GM19468 (cell line): ENCODE measurements around the gene DNAJC12.
A peak's percentile ranks its signal among the peaks of the same experiment; 100 is the strongest.
"Not testable (repeated sequence)": the region's sequence is repeated elsewhere in the genome, so short reads cannot be mapped to it uniquely, and the experiment has no call there.

Experiments
- ATAC-seq: cut with Tn5 transposase; IDR thresholded peaks from one replicate; pipeline ENCODE4 v1.9.1; 2021; ENCODE audit warnings: mild to moderate bottlenecking, moderate library complexity, moderate number of reproducible peaks; ENCODE audit not compliant: unreplicated experiment; ENCODE audit errors: extremely low read depth

The DNAJC12 gene

DNA sequence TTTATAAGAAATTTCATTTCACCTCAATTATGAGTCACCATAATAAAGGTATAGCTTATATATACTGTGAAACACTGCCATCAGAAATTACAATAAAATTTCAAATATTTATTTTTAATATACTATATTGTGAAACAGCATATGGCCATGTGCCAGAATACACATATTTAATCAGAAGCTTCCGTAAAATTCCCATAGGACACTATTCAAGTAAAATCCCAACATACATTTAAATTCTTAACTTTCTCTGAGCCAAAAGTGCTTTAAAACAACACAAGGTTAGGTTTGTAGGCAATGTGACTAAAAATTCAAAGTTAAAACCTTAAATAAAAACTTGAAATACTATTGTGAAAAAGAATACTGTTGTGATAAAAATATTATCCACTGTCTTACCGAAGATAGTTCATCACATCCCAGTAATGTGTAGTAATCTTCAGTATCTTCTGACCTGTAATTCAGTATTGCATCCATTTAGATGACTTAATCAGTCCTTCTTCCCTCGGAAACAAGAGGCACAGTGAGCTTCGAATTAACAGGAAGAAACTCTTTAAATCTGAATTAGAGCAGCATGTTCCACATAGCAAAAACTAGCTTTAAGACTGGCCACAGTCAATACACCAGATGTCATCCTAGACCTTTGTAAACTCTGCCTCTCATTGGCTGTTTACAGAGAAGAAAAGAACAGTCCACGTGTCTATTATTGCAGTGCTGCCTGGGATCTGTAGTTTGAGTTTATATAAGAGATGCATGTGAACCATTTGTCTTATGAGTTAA lies at the start of gene DNAJC12:
DNAJC12 (minus strand) TSS at position 648 of the 774 bp plus-strand sequence; CDS start at position 471, 177 bp downstream.
- ATAC-seq, result no peak

DNA sequence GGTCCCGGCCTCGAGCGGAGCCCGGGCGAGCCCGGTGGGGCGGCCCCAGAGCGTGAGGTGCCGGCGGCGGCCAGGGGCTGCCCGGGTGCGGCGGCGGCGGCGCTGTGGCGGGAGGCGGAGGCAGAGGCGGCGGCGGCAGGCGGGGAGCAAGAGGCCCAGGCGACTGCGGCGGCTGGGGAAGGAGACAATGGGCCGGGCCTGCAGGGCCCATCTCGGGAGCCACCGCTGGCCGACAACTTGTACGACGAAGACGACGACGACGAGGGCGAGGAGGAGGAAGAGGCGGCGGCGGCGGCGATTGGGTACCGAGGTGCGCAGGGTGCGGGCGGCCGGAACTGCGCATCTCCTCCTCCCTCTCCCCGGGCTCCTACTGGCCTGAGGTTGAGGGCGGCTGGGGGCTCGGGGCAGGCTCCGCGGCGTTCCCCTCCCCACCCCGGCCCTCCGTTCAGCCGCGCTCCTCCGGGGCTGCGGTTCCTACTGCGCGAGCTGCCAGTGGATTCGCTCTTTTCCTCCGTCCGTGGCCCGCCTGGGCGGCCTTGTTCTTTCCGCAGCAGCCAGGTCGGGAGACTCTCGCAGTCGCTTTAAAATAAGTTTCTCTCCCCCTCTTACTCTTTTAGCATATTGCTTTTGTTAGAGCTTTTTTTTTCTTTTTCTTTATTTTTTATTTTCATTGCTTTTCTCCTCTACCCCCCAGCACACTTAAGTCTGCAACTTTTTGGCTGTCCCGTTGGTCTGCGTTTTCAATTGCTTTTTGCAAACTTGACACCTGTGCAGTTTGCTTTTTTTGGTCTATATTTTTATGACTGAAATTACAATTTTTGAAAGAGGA lies 47.1 kb upstream of the DNAJC12 start:
- ATAC-seq, result peak; percentile 31

DNA sequence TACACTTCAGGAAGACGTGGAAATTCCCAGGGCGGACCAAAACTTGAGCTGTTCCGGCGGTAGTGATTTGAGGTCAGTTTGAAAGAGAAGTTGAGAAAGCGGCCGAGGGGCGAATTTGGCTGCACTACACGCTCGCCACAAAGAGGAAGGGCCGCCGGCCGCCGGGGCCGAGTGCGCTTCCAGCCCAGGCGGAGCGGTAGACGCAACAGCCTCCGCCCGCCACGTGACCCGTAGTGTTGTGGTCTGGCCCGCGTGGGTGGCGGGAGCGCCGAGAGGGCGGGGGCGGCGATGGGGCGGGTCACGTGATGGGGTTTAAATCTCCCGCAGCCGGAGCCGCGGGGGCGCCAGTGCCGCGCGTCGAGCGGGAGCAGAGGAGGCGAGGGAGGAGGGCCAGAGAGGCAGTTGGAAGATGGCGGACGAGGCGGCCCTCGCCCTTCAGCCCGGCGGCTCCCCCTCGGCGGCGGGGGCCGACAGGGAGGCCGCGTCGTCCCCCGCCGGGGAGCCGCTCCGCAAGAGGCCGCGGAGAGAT lies 46.4 kb upstream of the DNAJC12 start, which contains the start of gene SIRT1:
SIRT1 (plus strand) TSS at position 344 of the 529 bp plus-strand sequence; CDS start at position 410, 66 bp downstream.
- ATAC-seq, result peak; percentile 87

DNA sequence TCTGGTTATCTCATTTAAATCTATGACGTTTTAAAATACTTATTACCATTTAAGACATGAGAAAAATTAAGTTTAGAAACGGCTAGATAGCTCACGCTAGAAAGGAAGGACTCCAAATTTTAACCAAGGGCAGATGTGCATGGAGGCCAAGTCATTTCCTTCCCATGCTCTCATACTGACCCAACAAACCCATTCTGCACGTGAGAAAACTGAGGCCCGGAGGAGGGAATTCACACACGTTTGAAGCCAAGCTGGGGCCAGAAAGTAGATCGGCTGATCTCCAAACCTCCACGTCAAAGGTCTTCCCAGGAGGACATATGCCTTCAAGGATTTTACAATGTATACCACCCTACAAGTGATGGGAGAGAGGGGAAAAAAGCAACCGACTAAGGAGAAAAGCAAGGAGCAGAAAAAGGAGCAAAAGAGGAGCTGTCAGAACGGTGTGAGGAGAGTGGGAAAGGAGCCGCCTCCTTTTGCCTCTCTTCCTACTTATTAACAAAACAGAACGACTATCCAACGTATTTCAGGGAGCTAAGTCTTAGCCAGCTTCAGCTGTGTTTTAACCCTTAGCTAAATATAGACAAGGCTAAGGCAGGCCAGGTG lies 45.8 kb upstream of the DNAJC12 start:
- no peak for ATAC-seq

DNA sequence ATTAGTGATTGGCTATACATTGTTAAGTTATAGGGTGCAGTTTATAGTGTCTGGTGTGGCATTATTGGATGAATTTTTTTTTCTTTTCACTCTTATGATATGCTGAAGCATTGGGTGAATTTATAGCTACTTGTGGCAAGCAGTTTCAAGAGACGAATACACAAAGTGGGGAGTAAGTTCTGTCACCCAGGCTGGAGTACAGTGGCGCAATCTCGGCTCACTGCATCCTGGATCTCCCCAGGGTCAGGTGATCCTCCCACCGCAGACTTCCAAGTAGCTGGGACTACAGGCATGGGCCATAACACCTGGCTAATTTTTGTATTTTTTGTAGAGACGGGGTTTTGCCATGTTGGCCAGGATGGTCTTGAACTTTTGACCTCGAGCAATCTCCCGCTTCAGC lies 40.1 kb upstream of the DNAJC12 start:
- ATAC-seq, result no peak

DNA sequence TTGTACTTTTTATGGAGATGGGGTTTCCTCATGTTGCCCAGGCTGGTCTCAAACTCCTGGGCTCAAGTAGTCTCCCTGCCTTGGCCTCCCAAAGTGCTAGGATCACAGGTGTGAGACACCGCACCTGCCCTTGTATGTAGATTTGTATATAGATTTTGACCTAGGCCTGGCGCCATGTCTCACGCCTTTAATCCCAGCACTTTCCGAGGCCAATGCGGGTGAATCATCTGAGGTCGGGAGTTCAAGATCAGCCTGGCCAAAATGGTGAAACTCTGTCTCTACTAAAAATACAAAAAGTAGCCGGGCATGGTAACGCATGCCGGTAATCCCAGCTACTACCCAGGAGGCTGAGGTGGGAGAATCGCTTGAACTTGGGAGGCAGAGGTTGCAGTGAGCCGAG lies 39.4 kb upstream of the DNAJC12 start:
- ATAC-seq, result not testable (repeated sequence)

DNA sequence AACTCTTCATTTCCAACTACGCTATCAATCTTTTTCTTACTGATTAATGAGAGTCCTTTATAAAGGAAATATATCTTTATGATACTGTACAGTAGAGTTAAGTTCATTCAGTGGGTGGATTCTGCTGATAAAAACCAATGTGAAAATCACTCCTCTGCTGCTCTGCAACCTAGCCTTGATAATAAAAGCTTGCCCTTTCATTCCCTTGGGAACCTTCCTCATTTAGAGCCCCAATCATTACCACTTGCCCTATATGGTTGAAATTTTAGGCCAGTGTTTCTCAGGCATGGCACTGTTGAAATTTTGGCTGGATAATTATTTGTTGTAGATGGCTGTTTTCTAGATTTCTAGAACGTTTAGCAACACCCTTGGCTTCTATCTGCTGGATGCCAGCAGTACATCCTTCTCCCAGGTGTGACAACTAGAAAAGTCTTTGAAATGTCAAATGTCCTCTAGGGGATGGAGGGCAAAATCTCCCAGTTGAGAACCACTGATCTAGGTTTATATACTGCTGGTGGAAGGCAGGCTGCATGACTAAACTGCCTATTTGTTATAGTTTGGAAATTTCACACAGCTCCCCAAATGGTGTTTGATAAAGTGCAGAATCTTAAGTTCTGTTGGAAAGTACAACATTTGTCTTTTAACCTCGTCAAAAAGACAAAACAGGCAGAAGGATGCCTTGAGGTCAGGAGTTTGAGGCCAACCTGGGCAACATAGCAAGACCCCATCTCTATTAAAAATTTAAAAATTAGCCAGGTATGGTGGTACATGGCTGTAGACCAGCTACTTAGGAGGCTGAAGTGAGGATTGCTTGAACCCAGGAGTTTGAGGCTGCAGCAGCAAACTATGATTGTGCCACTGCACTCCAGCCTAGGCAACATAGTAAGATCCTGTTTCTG lies 37.6 kb upstream of the DNAJC12 start:
- no peak for ATAC-seq

DNA sequence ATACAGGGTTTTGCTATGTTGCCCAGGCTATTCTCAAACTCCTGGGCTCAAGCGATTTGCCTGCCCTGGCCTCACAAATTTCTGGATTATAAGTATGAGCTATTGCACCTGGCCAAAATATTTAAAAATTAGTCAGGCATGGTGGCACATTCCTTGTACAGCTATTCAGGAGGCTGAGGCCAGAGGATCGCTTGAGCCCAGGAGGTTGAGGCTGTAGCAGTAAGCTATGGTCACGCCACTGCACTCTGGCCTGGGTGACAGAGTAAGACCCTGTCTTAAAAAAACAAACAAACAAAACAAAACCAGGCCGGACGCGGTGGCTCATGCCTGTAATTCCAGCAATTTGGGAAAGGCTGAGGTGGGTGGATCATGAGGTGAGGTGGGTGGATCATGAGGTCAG lies 32.0 kb upstream of the DNAJC12 start:
- no peak for ATAC-seq

DNA sequence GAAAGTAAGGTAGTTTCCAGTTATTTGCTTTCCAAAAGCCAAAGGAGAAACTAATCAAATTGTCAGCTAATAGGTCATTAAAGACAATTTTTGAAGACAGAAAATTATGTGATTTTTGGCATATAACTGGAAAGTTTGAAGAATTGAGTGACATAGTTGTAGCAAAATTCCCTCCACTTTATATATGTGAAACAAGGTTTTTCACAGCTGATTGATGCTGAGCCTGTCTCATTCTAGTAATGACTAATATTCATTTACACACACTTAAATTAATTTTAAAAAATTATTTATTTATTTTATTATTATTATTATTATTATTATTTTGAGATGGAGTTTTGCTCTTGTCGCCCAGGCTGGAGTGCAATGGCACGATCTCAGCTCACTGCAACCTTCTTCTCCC lies 30.1 kb upstream of the DNAJC12 start:
- ATAC-seq, result no peak

DNA sequence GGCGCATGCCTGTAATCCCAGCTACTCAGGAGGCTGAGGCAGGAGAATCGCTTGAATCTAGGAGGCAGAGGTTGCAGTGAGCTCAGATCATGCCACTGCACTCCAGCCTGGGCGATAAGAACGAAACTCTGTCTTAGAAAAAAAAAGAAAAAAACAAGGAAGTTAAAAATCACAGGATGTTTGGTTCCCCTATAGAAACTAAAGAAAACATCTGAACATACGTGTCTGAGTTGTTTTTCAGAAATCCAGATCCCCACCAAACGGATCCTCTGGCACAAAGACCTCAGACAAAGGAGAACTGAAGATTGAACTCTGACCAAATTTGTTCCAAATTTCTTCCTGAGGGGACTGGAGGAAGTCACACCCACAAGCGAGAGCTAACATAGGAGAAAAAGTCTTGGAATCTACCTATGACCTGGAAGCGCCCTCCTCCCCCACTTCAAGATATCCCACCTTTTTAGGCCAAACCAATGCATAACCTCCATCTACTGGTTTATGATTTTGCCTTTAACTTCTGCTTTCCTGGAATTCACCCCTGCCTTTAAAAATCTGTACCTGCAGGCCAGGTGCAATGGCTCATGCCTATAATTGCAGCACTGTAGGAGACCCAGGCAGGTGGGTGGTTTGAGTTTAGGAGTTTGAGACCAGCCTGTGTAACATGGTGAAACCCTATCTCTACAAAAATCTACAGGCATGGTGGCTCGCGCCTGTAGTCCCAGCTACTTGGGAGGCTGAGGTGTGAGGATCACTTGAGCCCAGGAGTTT lies 26.8 kb upstream of the DNAJC12 start:
- ATAC-seq, result no peak

DNA sequence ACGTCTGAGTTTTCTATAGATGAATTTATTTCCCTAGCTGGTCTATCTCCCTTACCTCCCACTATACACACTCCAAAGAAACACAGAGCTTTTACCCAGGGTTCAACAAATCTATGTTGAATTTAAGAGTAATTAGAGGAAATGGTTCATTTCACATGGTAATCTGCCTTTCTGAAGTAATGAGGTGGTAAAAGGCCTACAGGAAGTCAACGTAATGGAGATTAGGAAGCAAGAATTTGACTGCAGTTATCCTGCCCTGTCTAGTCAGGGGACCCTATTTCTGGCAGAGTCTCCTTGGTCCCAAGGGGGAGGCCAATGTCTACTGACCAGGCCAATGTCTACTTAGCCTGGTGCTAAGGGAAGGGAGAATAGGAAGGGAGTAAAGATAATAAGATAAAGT lies 25.1 kb upstream of the DNAJC12 start:
- ATAC-seq, result no peak

DNA sequence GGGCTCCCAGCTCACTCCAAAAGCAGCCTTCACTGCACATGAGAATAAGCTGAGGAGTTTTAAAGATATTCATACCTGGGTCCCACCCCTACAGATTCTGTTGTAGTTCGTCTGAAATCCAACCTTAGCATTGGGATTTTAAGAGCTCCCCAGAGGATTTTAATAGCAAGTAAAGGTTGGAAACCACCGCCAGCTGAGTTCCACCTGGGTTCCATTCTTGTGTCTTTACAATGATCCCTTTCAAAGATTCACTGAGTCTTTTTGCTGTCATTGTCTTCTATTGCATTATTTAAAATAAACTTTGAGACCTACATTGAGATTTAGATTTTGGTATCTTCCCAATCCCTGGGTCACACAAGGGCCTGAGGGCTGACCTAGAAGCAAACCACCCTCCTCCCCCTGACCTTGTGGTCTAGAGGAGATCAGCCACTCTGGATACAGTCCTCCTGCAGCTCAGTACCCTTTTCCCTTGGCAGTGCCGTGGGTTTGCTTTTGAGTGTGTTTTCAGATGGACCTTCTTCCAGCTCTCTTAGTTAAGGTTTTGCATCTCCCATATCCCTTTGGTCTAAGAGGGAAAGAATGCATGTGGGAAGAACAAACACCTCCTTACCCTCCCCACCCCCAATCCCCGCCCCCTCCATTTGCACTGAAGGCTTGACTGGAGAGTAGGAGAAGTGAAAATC lies 23.9 kb upstream of the DNAJC12 start:
- ATAC-seq, result no peak

DNA sequence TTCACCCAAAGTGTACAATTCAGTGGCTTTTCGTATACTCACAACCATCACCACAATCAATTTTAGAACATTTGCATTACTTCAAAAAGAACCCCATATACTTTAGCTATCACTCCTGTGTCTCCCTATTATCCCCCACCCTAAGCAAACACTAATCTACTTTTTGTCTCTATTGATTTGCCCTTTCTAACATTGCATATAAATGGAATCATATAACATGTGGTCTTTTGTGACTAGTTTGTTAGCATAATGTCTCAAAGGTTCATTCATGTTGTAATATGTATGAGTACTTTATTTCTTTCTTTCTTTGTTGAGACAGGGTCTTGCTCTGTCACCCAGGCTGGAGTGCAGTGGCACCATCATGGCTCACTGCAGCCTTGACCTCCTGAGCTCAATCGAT lies 21.0 kb upstream of the DNAJC12 start:
- no peak for ATAC-seq

DNA sequence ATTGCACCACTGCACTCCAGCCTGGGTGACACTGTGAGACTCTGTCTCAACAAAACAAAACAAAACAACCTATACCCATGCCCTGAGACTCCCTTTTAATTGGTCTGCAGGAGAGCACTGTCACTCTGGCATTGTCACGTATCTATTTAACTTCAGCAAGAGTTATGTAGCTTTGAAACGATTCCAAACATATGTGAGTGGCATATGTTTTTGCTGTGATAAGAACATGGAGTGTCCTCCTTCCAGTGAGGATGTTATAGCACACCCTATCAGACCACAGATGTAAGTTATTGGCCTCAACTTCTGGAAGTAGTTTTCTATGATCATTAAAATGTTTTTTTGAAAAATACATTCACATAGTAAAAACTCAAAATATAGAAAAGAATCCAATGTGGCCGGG lies 15.5 kb upstream of the DNAJC12 start:
- no peak for ATAC-seq

DNA sequence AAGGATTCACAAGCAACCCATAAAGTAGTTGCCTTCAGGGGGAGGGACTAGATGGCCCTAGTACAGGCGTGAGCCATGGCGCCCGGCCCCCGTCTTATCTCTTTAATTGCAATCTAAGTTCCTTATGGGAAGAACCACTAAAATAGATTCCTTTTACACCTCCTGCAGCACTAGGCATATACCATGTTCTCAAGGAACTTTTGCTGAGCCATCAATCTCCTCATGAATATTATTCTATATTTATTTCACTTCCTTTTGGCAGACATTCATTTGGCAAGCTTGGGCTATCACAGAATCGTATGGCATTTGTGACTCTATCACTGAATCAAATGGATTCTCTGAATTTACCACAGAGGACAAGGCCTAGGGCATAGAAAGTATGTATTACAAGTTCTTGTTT lies 14.8 kb upstream of the DNAJC12 start:
- no peak for ATAC-seq

DNA sequence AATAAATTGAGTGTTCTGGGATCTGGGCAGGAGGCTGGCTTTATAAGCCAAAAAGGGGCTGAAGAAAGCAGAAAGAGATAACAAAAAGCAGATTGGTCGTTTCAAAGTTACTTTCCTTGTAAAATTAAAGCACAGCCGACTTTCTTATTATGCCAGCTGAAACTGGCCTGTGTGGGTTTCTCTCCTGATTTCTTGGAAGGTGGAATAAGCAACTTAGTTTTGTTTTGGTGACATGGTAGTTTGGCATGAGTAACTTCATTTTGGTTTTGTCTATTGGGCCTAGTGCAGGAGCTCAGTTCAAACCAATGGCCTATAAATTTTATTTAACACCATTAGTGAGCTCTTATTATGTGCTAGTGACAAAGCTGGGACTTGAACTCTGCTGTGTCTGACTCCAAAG lies 13.2 kb upstream of the DNAJC12 start:
- ATAC-seq, result no peak

DNA sequence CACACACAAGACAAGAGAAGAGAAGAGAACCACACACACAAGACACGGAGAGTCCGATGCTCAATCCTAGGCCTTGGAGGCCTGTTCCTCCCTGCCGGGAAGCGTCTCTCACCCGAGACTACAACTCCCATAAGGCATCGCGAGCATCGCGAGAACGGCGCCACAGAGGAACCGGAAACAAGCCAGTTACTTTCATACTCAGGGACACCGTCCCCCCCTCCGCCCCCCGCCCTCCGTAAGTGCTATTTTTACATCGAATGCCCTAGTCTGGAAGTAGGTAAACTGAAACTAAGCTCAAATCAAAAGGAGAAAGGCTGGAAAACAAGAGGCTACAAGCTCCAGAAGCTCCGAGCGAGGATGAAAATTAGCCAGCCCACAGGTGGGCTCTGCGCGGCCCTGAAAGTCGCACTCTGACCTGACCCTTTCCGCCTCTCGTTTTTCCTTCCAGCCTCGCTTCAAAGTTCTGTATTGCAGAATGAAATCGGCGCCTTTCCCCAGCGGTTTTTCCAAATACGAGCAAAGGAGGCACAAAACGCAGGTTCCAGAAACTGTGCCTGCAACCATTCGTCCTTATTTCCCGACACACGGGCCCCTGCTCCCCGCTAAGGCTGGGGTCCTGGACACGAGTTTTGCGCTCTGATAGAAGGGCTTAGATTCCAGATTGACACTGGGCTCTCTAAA lies 11.5 kb upstream of the DNAJC12 start:
- peak; percentile 98 for ATAC-seq

DNA sequence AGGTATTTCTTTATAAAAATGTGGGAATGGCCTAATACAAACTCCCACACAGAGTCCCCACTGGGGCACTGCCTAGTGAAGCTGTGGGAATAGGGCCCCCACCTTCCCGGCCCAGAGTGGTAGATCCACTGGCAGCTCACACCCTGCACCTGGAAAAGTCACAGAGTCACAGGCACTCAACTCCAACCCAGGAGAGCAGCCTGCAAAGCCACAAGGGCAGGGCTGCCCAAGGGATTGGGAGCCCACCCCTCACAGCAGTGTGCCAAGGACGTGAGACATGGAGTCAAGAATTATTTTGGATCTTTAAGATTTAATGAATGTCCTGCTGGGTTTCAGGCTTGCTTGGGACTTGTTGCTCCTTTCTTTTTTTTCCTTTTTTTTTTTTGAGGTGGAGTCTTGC lies 5.3 kb upstream of the DNAJC12 start:
- ATAC-seq, result no peak
